DND-41 (cell line): ENCODE data around the gene PJVK.

ENCODE experiments used
- ATAC-seq: fragments of 200-7000 bp; cut with Tn5 transposase; 3 replicates; pipeline ENCODE4 v1.9.1; 2021; ENCODE audit warnings: low read depth; ENCODE audit not compliant: insufficient read depth
- DNase-seq: peaks from one replicate; pipeline ENCODE4 v3.0.0-alpha.2; 2020
- H2AFZ ChIP-seq: 2 replicates; pipeline ENCODE4 v1.6.0; 2012; ENCODE audit warnings: low read depth, low read length
- H3K27ac ChIP-seq: 2 replicates; pipeline ENCODE4 v1.5.1; 2012; ENCODE audit warnings: low read length, inconsistent platforms
- H3K27me3 ChIP-seq: fragments of 200-600 bp; sonication (generic); 2 replicates; pipeline ENCODE4 v1.6.0; 2012; ENCODE audit warnings: low read length, mild to moderate bottlenecking, inconsistent platforms; ENCODE audit not compliant: insufficient read depth, poor library complexity
- H3K36me3 ChIP-seq: 2 replicates; pipeline ENCODE4 v1.5.1; 2012; ENCODE audit warnings: low read length, inconsistent platforms; ENCODE audit not compliant: insufficient read depth
- H3K4me1 ChIP-seq: 2 replicates; pipeline ENCODE4 v1.5.1; 2012; ENCODE audit warnings: mild to moderate bottlenecking, low read length; ENCODE audit not compliant: insufficient read depth
- H3K4me2 ChIP-seq: 2 replicates; pipeline ENCODE4 v1.6.0; 2012; ENCODE audit warnings: mild to moderate bottlenecking, moderate library complexity, low read length, inconsistent platforms; ENCODE audit not compliant: insufficient read depth
- H3K4me3 ChIP-seq, 2 experiments: fragments of 200-600 bp in 1 of 2; shearing (Covaris generic) in 1 of 2; 2 replicates each; pipeline ENCODE4 v1.5.1; 2012 to 2016; ENCODE audit warnings: inconsistent platforms in 2 of 2, low read length in 2 of 2, mild to moderate bottlenecking in 2 of 2, low read depth in 1 of 2, moderate library complexity in 1 of 2
- H3K79me2 ChIP-seq: 2 replicates; pipeline ENCODE4 v1.6.0; 2012; ENCODE audit warnings: low read length, inconsistent platforms; ENCODE audit not compliant: insufficient read depth
- H3K9ac ChIP-seq: 2 replicates; pipeline ENCODE4 v1.6.0; 2012; ENCODE audit warnings: low read depth, mild to moderate bottlenecking, inconsistent platforms, low read length, moderate library complexity
- H3K9me3 ChIP-seq: 2 replicates; pipeline ENCODE4 v1.5.1; 2012; ENCODE audit warnings: low read length, moderate library complexity, mild to moderate bottlenecking, inconsistent platforms; ENCODE audit not compliant: insufficient read depth, severe bottlenecking
- H4K20me1 ChIP-seq: 2 replicates; pipeline ENCODE4 v1.6.0; 2012; ENCODE audit warnings: low read length; ENCODE audit not compliant: insufficient read depth
- CTCF ChIP-seq: IDR thresholded peaks from 2 replicates; pipeline ENCODE4 v1.5.1; 2012; ENCODE audit warnings: borderline replicate concordance, low read length, moderate library complexity, mild to moderate bottlenecking; ENCODE audit not compliant: poor library complexity, severe bottlenecking; ENCODE audit errors: extremely low read depth
- EZH2 ChIP-seq: IDR thresholded peaks from 3 replicates; pipeline ENCODE4 v1.6.1; 2012; ENCODE audit warnings: borderline replicate concordance, low read depth, mild to moderate bottlenecking, moderate library complexity, low read length, inconsistent platforms; ENCODE audit not compliant: severe bottlenecking

PJVK gene

DNA sequence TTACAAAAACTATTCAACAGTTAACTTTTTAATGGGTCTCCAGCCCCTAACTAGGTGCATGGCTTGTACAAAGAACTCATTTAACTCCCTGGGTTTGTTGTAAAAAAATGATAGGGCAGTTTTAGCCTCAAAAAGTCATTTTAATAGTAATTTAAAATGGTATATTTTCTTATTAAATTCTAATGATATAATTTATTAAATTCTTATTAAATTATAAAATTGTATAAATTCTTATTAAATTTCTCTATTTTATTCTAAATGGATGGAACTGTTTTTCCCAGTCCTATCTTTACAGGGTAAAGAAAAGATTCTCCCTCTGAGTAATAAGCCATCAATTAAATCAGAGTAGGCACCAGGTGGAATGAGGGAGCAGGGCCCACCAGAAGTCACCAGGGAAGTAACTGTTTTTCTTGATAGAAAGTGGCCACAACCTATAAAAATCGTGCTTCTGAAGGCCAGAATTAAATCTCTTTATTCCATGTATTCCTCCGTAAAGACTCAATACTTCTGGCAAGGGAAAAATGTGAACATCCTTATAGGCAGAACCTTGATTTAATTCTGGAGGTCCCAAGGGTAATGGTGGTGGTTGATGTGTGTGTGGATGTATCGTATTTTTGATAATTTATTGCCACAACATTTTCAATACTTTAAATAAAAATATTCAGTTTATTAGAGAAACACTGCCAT, 26.4 kb downstream of the PJVK start:
- Histone ChIP-seq H3K4me2 (peak overlapping the region; percentile 69), H3K4me1 (peaks cover 49% of the 10 kb centered on the region), H3K9me3 (no peaks in the 10 kb centered on the region), H3K27ac (peak overlapping the region; percentile 95), H3K27me3 (no peaks in the 10 kb centered on the region), H3K9ac (peak overlapping the region; percentile 78), H2AFZ (peak overlapping the region; percentile 96), H4K20me1 (peaks cover 6% of the 10 kb centered on the region; the same call in 1 of the 2 replicates), H3K79me2 (peaks cover 49% of the 10 kb centered on the region), H3K36me3 (no peaks in the 10 kb centered on the region), H3K4me3 (peak overlapping the region; percentile 88 to 90)
- ATAC-seq (no peak), DNase-seq (no peak)
- TF ChIP-seq CTCF = no peak
- TF ChIP-seq EZH2 = no peak

GRCh38 chr2:178478130-178478438, 26.9 kb downstream of the PJVK start:
- no peaks in the 10 kb centered on the region for H3K9me3 ChIP-seq
- H4K20me1 ChIP-seq = peaks cover 6% of the 10 kb centered on the region; the same call in 1 of the 2 replicates
- H3K79me2 ChIP-seq = peaks cover 54% of the 10 kb centered on the region
- H3K9ac ChIP-seq = peak overlapping the region; percentile 78
- no peak for TF ChIP-seq EZH2
- TF ChIP-seq CTCF = no peak
- H3K4me2 ChIP-seq = peak overlapping the region; percentile 69
- H3K4me1 ChIP-seq = peaks cover 54% of the 10 kb centered on the region
- H3K27me3 ChIP-seq = no peaks in the 10 kb centered on the region
- H2AFZ ChIP-seq = peak overlapping the region; percentile 96
- H3K4me3 ChIP-seq = peak overlapping the region; percentile 88 to 90
- DNase-seq (no peak), ATAC-seq (no peak)
- peak overlapping the region; percentile 95 for H3K27ac ChIP-seq
- no peaks in the 10 kb centered on the region for H3K36me3 ChIP-seq

DNA sequence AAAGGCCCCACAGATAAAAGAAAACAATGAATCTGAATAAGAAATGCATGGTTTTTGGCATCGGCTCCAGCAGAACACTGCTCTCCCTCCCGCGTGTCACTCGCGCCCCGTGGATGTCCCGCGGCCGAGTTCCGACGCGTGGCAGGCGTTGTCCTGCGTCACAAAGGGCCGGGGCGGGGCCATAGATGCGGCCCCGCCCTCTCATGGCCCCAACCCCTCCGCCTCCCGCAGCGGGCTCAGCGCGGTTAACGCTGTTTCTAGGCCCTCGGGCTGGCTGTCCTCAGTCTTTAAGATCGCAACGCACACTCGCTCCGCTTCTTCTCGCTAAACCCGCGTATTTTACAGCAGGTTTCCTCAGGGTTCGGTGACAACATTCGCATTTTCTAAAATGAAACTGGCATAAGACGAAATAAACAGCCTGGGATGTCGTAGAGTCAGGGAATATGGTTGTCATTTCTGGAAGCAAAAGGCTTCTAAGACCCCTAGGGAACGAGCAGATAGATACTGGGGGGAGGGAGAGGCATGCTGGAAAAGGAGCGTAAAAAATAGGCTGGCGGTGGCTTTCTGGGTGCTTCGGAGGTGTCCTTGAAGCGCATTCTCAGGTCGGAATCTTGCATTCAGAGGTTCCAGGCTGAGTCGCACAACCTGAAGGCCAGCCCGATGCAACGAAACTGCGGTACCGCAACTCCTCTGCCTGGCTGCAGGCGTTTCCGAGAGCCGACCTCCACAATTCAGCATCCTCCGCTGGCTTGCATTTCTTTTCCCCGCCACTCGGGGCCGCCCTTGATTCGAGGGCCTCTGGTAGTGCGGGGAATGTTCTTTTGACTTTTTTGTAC, 27.5 kb downstream of the PJVK start, which contains the start of gene FKBP7:
FKBP7 (minus strand) TSS at position 162 of the 836 bp plus-strand sequence; CDS start at position 61, 101 bp downstream.
- H3K36me3 ChIP-seq = no peaks in the 10 kb centered on the region
- H3K4me2 ChIP-seq = peak within 1 kb of the TSS; percentile 69
- ATAC-seq (peak; percentile 73), DNase-seq (peak; percentile 84)
- peak within 1 kb of the TSS; percentile 95 for H3K27ac ChIP-seq
- no peaks in the 10 kb centered on the region for H3K9me3 ChIP-seq
- H3K27me3 ChIP-seq = no peaks in the 10 kb centered on the region
- H4K20me1 ChIP-seq = peaks cover 6% of the 10 kb centered on the region; the same call in 1 of the 2 replicates
- TF ChIP-seq CTCF (peak; percentile 89), EZH2 (no peak)
- peaks cover 59% of the 10 kb centered on the region for H3K4me1 ChIP-seq
- peak within 1 kb of the TSS; percentile 96 for H2AFZ ChIP-seq
- H3K9ac ChIP-seq = peak within 1 kb of the TSS; percentile 78
- H3K4me3 ChIP-seq = peak within 1 kb of the TSS; percentile 88 to 90
- peaks cover 60% of the 10 kb centered on the region for H3K79me2 ChIP-seq
